HG03457 (cell line): Measurements from ENCODE around the gene PHKB.
A peak's percentile ranks its signal among the peaks of the same experiment; 100 is the strongest.
"Not testable (repeated sequence)": the region's sequence is repeated elsewhere in the genome, so short reads cannot be mapped to it uniquely, and the experiment has no call there.

Source experiments
- ATAC-seq: cut with Tn5 transposase; IDR thresholded peaks from one replicate; pipeline ENCODE4 v1.9.1; 2021; ENCODE audit warnings: moderate number of reproducible peaks; ENCODE audit not compliant: unreplicated experiment

The PHKB gene

DNA sequence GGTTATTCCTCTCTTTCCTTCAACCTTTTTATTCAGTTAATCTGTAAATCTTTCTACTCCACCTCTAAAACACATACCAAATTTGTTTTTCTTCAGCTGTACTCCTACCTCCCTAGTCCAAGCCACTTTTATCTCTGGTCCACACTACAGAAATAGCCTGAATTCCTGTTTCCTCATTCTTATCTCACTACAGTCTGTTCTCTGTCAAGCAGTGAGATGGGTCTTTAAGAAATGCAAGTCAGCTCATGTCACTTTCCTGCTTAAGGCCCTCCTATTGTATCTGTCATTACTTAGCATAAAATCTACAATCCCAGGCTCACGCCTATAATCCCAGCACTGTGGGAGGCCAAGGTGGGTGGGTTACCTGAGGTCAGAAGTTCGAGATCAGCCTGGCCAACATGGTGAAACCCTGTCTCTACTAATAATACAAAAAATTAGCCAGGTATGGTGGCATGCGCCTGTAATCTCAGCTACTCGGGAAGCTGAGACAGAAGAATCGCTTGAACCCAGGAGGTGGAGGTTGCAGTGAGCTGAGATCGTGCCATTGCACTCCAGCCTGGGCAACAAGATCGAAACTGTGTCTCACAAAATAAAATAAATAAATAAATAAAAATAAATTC, 7.0 kb downstream of the PHKB start:
- ATAC-seq = not testable (repeated sequence)

DNA sequence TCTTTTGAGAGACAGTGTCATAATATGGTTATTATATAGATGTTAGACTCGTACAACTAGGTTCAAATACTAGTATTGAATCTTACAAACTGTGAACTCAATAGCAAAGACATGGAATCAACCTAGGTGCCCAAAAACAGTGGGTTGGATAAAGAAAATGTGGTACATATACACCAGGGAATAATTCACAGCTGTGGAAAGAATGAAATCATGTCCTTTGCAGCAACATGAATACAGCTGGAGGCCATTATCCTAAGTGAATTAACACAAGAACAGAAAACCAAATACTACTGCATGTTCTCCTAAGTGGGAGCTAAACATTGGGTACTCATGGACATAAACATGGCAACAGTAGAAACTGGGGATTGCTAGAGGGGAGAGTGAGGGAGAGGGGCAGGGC, 8.1 kb downstream of the PHKB start:
- ATAC-seq = no peak

DNA sequence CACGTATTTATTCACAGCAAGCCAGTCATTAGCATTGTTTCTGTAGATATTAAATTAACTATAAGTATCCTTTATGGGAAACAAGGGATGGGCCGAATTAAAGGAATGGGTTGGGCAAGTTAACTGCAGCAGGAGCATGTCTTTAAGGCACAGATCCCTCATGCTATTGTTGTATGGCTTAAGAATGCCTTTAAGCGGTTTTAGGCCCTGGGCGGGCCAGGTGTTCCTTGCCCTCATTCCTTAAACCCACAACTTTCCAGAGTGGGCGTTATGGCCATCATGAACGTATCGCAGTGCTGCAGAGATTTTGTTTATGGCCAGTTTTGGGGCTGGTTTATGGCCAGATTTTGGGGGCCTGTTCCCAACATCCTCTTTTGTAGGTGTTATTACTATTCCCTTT, 9.1 kb downstream of the PHKB start:
- no peak for ATAC-seq

DNA sequence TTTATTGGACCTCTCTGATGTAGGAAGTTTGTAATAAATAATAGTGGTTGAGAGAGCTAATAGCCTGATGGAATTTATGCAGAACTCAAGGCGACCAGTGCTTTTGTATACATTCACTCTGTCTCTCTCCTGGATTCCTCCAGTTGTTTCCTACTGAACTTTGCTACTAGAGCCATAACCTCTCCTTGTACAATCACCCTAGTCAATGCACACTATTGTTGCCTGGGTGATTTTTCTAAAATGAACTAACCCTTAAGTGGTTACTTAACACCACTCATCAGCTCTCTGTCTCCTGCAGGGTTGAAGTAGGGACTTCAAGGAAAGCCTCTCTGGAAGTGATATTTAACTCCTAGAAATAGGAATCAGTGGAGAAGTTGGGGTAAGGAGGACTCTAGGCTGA, 9.7 kb downstream of the PHKB start:
- no peak for ATAC-seq

DNA sequence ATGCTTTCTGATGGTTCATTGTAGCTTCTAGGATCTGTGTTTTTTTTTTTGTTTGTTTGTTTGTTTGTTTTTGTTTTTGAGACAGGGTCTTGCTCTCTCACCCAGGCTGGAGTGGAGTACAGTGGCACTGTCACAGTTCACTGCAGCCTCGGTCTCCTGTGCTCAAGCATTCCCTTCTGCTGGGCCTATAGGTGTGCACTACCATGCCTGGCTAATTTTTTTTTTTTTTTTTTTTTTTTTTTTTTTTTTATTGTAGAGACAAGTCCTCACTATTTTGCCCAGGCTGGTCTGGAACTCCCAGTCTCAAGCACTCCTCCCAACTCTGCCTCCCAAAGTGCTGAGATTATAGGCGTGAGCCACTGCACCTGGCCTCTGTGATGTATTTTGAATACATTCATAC, 11.9 kb downstream of the PHKB start:
- ATAC-seq = not testable (repeated sequence)

DNA sequence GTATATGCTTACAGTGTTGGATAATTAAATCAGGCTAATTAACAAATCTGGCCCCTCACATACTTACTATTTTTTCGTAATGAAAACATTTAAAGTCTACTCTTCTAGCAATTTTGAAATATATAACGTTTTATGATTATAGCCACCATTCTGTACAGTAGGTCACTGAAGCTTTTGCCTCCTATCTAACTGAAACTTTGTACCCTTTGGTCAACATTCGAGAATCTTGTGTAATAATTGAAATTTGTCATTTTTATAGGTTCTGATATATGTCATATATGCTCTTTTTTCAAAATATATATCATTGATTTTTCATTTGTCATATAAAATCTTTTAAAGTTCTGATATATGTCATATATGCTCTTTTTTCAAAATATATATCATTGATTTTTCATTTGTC, 12.7 kb downstream of the PHKB start:
- ATAC-seq = no peak

DNA sequence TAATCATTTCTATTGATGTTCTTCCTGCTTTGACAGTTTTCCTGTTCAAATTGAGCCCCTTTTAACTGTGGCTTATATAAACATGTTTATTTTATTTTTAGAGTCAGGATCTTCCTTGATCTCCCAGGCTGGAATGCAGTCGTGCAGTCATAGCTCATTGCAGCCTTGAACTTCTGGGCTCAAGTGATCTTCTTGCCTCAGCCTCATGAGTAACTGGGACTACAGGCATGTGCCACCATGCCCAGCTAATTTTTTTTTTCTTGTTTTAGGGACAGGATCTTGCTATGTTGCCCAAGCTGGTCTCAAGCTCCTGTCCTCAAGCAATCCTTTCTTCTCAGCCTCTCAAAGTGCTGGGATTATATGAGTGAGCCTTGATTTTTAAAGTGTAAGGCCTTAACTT, 14.7 kb downstream of the PHKB start:
- no peak for ATAC-seq

DNA sequence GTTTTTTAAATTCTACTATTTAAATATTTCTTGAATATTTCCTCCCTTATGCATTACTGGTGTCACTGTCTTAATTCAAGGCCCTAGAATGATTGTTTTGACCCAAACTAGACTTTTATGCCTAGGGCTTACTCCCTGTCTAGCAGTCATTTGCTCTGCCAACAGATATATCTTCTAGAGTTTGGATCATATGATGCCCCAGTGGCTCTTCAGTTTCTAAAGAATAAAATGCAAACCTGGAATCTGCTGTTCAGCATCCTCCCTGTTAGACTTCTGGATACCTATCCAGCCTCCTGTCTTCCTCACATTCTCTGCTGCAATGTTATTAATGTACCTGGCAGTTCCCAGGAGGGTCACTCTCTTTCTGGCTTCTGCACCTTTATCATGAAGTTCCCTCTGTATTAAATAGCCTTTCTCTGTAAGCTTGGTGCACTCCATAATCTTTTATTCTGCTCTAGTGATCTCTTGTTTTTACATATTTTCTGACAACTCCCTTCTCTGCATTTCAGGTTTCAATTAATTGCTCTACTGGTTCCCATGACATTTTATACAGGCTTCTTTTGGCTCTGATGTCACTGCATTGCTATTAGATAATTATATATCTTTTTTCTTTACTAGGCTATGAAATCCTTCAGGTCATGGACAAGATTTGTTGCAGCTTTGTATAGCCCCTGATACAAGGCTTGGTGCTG, 15.7 kb downstream of the PHKB start:
- no peak for ATAC-seq

DNA sequence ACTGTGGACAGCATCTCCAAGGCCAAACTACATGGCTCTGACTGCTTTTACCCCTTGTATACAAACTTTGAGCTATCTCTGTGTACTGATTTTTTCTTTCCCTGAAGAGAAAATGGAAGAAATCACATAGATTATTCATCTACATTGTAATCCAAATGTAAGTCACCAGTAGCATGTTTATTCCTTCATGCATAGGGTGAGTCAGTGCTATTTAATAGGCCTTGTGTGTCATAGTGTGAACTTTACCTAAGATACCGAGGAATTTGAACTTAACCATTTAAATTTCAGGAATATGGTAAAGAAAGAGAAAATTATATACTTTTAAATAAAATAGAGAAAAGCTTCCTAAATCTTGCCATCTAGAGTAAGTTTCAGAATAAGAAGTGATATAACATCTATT, 16.5 kb downstream of the PHKB start:
- no peak for ATAC-seq

DNA sequence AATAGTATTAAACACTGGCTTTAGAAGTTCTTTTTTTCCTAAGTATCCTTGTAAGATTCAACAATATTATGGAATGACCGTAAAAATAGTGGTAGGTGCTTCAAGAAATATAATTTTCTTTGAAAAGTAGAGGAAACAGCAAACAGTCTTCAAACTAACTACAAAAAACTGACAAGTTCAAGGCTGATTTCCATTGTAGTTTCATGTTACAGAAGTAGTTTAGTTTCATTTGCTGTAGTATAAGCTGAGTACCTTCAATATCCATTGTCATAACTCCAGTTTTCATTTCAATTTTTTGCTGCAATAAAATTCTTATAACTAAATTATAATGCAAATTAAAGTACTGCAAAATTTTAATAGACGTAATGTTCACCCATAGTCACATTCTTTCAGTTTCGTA, 19.3 kb downstream of the PHKB start:
- ATAC-seq = no peak

DNA sequence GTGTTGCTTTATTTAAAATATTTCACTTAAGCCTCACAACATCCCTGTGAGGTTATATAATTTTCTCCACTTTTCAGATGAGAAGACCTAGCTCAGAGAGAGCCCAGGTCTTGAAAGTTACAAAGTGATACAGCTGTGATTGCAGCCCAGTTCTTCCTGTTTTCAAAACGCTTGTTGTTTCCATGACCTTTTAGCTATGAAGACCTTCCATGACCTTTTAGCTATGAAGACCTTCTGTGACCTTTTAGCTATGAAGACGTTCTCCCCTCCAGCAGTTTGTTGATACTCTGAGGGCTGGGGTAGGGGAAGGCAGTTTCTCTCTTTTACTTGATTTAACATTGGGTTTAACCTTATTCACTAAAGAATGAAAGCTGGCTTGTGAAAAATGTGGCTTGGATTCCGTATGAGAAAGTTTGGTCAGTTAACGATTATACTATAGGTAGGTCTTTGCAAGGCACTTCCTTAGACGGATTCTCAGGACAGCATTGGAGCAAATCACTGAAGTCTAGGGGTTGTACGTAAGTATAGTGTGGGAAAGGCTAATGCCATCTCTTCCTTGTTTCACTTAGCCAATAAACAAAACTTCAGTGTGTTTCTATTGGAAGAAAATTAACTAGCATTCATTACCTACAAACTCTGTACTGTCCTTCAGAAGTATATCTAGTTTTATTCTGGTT, 20.7 kb downstream of the PHKB start:
- no peak for ATAC-seq

DNA sequence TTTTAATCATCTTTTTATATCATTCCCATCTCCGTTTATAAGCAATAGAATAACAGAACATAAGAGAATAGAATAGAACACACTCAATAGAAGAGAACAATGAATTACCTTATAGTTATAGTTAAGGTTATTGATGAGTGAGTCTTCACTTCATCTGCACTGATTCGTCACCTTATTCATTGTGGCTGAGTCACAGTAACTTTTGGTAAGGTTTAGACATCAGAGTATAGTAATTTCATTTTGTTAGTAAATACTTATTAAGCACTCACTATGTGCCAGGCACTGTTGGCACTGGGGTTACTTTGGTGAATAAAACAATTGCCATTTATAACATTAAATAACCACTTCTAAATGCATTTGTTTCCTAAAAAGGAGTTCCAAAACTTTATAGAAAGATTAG, 22.5 kb downstream of the PHKB start:
- no peak for ATAC-seq

DNA sequence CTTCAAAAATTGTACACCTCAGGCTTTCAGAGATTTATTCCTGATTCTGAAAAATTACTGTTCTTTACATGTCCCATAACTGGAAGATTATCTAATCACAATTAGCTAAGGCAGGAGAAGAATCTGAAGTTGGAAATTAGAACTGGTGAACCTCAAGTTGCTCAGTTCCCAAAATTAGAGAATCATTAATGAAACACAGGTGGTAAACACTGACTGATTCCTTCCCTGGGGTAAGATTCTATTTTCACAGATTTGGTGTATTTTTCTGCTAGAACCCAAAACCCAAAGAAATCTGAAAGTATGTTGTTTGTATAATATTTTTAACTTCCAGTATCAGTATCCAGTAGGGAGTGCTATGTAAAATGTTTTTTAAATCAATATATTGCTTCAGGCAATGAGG, 25.7 kb downstream of the PHKB start:
- ATAC-seq = no peak

DNA sequence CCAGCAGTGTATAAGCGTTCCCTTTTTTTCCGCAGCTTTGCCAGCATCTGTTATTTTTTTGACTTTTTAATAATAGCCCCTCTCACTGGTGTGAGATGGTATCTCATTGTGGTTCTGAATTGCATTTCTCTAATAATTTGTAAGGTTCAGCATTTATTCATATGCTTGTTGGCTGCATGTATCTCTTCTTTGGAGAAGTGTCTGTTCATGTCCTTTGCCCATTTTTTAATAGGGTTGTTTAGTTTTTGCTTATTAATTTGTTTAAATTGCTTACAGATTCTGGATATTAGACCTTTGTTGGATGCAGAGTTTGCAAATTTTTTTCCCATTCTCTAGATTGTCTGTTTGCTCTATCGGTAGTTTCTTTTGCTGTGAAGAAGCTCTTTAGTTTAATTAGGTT, 26.9 kb downstream of the PHKB start:
- ATAC-seq = no peak

DNA sequence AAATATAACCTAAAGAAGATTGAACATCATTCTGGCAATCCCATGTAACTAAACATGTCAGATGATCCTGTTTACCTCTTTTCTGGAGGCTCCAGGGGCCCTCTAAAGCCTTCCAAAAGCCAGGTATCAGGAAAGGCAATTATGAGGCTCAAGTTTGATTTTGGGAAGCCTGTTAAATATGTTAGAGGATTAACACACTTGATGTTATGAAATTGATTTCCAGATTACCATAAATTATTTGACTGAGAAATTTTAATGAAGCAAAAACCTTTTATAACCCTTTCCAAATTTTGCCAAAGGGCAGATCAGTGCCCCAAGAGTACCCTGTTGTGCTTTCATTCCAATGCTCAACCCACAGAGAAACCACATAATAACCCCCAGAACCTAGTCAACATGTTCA, 29.3 kb downstream of the PHKB start:
- no peak for ATAC-seq

DNA sequence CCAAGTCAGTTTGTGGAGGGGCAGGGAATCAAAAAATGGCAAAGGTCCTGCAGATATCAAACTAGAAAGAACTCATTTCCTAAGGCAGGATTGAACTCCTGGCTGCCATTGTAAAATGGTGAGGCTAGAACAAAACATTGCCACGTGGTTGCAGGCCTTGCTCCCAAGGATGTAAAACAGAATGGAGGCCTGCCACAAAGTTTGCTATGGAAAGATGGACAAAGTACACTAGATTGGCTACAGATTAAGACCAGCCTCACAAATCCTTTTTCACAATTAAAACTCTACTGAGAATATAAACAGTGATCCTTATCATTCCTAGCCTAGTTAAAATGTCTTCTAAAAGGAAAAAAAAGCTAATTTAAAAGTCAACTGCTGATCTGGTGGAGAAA, 30.9 kb downstream of the PHKB start:
- no peak for ATAC-seq

DNA sequence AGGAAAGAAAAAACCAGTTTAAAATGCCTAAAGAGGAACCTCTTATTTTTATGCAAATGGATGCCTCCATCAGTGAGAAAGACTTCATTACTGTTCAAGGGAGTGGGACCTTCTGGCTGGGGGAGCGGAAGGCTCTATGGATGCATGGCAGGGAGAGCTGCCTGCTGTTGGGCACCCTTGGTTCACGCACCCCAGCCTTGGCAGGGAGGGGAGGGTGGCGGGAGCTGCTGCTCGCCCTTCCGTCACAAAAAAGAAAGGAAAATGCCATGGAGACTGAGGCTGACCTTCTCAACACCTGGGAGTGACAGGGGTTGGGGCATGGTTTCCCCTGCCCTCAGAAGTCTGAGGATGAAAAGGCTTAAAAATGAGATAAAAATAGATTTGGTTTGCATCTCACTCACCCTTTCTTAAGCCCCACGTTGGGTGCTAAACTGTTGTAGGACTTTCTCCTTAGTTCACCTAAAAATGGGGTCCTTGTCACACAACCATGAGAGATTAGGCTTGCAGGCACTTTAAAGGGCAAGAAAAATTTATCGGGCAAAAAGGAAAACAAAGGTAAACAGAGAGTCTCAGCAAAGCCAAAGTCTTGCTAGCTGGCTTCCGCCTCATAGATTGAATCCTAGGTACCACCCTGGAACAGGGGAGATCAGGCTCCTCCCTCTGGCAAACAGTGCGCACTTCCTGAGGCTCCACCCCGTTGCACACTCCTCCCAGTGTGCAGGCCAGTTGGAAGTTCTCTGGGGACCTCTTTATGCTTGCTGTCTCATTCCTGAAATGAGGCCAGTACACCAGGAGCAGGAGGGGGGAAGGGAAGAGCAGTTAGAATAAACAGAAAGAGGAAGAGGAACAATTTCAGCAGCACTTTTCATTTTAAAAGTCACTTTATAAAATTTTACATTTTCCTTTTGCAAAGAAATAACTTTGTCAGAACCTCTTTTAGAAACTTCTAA, 31.6 kb downstream of the PHKB start:
- ATAC-seq = peak; percentile 68

DNA sequence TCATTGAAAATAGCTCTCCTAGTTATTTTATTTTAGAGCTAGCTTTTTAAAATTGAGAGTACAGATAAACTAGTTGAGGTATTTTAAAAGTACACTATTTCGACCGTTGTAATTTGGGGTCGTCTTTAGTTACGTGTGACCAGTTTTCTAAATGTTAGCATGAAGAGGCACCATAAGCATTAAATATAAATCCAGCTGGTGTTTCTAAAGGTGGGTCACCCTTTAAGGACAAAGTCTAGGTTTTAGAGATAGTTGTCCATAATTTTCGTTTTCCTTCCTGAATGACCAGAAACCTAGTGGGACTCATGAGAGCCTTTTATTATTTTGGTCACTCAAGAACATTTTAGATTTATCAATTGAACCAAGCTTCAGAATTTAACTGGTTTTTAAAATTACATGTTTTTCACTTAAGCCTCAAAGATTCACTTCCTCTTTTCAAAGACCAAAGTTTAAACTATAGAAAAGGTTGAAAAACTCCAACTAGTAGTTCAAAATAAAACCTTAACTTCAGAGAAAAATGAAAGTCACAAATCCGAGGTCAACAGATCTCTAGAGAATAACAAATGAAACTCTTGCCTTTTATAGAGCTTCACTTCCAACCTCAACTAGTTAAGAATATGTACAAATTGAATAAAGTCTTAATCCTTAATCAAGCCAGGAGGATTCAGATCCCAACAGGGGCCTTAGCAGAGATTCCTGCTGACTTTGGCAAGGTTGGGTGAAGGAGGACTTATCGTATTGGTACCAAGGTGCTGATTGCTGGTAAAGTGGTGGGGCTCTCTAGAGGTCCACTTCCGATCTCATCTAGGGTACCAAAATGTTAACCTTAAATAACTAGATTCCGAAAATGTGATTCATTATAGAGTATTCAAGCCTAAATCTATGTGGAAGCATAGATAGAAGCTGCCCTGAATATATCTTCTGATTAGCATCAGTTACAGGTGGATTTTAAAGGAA, 32.5 kb downstream of the PHKB start:
- ATAC-seq = peak; percentile 40

DNA sequence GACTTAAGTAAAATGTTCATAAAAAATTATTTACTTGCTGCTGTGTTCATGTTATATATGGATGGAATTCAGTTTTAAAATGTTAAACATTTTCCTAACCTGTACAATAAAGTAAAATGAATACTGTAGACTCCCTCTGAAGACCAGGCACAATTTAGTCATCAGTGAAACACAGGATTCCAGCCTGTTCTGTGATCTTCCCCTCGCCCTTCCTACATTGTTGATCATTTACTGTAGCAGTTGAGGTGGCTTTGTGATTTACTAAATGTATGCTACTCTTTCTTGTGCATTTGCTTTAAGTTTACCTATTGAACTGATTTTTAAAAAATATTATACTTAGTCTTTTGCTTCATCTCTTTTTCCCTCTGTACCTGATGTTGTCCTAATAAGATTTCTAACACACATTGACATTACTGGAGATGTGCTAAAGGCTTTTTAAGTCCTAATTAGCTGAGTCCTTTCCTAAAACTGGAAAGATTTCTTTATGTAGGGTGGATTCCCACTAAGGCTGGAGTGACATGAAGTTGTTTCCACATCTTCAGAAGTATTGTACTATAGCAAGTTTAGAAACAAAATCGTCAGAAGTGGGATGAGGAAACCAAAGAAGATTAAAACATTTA, 38.1 kb downstream of the PHKB start:
- no peak for ATAC-seq
